T follicular helper cell (primary cell): Measurements from ENCODE around the gene SPRR5.

Experiments
- DNase-seq: peaks from one replicate; pipeline ENCODE4 v3.0.0-alpha.2; 2020; ENCODE audit warnings: low read depth

Gene SPRR5

GRCh38 chr1:152983234-152983633 lies 36.2 kb downstream of the SPRR5 start:
- no peak for DNase-seq

GRCh38 chr1:152983743-152984142 lies 36.7 kb downstream of the SPRR5 start, which contains the start of gene SPRR1A:
TSS of gene SPRR1A (plus strand) at chr1:152984081. CDS start at chr1:152985231, 1,150 bp downstream.
- DNase-seq = no peak

- DNase-seq = no peak
Measured at GRCh38 chr1:152986578-152986977, 39.6 kb downstream of the SPRR5 start.

GRCh38 chr1:152993186-152993585 lies 46.2 kb downstream of the SPRR5 start:
- DNase-seq = no peak

- no peak for DNase-seq
Measured at GRCh38 chr1:152995842-152996241, 48.8 kb downstream of the SPRR5 start.

- DNase-seq = no peak
Measured at GRCh38 chr1:152996633-152997400, 49.8 kb downstream of the SPRR5 start.

GRCh38 chr1:152997901-152998300 lies 50.9 kb downstream of the SPRR5 start:
- no peak for DNase-seq

GRCh38 chr1:152998476-152998875 lies 51.5 kb downstream of the SPRR5 start:
- no peak for DNase-seq
